NCI-H1048 (cell line): ENCODE measurements around the gene DCHS2.
"Not testable (repeated sequence)": the region's sequence is repeated elsewhere in the genome, so short reads cannot be mapped to it uniquely, and the experiment has no call there.

Experiments used
- DNase-seq: peaks from one replicate; lab custom pipeline; 2025; lab: John Stamatoyannopoulos, UW

Gene DCHS2

GRCh38 chr4:154317201-154317999 lies 174.2 kb downstream of the DCHS2 start:
- DNase-seq, result no peak

- no peak for DNase-seq
These were observed 175.9 kb downstream of the DCHS2 start for GRCh38 chr4:154315741-154316140.

- no peak for DNase-seq
These were observed 177.4 kb downstream of the DCHS2 start for GRCh38 chr4:154314248-154314647.

GRCh38 chr4:154313004-154313585 lies 178.5 kb downstream of the DCHS2 start:
- DNase-seq, result no peak

- no peak for DNase-seq
These were observed 179.4 kb downstream of the DCHS2 start for GRCh38 chr4:154312246-154312645.

DNA sequence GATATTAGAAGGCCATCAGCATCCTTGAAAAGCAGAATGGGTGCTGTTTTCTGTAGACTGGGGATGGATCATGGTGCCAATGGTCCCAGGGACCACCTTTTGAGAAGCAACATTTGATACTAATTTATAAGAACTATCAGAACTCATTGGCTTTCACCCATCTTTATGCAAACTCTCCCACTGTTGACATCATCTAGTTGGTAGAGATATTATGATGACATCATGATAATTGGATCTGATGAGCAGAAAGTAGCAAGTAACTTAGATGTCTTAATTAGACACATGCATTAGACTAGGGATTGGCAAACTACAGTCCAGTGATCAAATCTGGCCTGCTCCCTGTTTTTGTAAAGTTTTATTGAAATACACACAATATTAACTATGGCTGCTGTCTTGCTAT lies 181.0 kb downstream of the DCHS2 start:
- no peak for DNase-seq

GRCh38 chr4:154308207-154308606 lies 183.4 kb downstream of the DCHS2 start:
- no peak for DNase-seq

GRCh38 chr4:154307451-154307850 lies 184.1 kb downstream of the DCHS2 start:
- DNase-seq, result no peak

DNA sequence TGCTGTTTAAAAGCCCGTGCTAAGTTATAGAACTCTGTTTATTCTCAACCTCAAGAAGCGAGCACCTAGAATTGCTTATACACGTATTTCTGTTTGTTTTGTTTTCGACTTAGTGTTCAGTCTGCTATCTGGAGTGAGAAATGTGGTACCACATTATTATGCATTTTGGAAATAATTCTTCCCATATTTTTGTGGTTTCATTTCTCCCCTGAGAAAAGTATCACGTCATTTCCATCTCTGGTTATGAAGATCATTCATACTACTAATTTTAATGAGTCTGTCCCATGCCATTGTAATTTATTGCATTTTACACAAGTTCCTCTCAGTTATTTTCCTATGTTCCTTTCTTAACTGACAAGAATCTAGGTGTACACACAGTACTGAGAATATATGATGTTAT lies 186.0 kb downstream of the DCHS2 start:
- no peak for DNase-seq

- DNase-seq, result no peak
These were observed 186.9 kb downstream of the DCHS2 start for GRCh38 chr4:154304679-154305078.

DNA sequence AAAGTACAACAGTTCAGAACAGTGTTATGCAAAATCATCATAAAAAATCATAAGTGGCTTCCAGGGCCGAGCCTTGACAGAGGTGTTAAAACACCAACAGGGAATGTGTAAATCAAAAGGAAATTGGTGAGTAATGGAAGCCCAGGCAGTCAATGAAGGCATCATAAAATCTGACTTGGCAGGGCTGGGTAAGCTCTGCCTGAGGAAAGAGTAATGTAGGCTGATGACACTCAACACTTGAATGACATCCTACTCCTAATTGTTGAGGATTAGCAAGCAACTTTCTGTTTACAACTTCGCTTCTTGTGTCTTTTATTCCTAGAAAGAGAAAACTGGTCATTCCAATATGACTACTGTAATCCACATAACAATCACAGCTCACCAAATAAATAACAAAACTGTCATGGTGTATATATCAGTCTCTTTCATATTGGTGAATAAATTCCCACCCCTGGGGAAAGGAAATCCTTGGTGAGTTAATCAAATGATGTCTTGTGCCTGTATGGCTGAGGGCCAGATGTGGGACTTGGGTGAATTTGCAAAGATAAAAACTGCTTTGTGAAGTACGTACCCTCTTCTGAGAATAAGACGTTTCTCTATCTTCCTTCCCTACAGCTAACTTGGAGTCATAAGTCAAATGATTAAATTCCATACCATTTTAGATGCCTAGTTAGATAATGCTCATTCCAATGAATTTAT lies 196.8 kb downstream of the DCHS2 start:
- DNase-seq, result no peak

GRCh38 chr4:154293427-154293826 lies 198.2 kb downstream of the DCHS2 start:
- no peak for DNase-seq

DNA sequence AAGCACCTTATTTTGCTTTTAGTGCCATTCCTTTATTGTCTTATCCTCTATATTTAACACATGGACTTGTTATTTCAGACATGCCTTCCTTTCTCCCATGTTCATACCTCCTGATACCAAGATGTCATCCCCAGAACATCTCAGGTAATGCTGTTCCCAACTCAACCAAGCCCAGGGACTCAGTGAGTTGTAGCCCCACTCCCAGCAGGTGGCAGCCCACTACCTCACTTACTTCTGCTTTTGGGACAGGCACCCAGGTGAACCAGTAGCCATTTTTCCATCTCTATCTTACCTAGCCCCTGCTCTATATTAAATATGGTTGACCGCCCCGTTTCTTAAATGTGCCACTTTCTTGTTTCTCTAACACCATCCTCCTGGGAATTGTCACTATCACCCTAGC lies 199.0 kb downstream of the DCHS2 start:
- no peak for DNase-seq

DNA sequence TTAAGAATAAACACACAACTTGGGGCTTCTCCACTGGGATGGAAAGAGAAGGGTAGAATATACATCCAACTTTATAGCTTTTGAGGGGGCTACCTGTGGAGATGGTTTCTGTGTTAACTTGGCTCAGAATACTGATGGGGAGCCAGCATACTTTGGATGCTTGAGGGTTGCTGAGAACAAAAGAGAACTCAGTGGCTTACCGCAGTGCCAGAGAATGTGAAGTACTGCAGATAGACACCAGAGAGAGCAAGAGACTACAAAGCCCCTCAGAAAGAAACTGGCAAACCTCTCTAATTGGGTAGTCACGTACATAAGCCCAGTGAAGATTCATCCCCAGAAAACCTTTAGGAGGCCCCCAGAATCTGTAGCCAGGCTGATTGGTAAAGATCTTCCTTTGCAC lies 214.4 kb downstream of the DCHS2 start:
- DNase-seq, result no peak

- DNase-seq, result no peak
These were observed 215.1 kb downstream of the DCHS2 start for GRCh38 chr4:154276496-154276895.

DNA sequence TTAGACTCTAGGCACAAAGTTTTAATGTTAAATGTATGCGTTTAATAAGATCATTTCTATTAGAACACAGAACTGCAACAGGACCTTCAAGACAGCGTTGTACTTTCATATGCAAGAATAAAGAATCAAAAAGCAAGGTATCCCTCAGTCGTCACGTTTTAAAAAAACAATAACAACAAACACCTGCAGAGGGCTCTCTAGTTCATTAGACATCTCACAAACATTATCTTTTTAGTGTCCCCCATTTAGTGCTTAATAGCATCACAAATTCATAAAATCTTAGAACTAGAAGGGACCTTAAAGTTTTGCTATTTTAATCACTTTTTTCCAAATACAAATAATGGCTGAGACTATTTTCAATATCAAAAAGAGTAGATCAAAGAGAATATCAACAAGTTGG lies 236.6 kb downstream of the DCHS2 start:
- DNase-seq, result no peak

DNA sequence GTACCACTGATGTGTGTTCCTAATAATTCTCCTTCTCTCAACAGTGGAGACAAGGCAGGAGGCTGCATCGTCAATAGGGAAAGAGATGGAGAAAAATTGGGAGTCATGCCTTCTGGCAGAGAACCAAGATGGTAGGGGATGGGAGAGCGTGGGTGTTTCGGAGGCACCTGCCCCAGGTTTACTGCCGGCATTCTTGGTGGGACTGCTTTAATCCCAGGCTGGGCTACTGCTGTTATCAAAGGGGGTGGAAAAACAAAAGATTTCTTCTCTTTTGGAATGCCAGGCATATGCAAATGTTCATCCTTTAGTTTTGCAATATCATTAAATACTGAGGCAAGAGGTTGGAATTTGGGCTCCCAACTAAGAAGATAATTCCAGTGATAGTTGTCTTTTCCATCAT lies 257.0 kb downstream of the DCHS2 start:
- DNase-seq, result no peak

DNA sequence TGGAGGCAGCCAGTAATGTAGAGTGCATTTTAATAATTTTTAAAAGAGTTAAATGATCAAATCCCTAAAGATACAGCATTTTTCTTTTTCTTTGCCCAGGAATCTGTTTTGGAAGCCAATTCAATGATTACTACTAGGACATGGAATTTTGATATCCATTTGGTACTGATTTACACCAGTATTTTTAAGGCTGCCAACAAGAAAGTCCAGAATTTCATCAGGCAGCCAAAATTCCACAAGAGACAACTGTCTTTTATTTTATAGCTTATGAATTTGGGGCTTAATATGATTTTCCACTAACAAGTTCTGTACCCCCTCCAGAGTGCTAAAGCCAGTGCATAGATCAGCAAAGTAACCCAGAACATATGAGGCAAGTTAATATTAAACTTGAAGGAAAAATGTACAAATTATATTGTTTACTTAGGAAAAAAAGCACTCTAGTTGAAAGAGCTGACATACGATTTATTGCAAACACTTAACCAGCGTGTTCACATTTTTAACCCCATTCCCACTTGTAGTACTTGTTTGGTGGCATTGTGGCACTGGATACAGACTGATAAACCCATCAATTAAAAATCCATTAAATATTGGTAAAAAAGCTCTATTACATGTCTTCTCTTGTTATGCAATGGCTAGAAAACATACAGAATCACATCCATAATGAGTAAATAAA lies 259.7 kb downstream of the DCHS2 start:
- DNase-seq, result no peak

GRCh38 chr4:154230723-154231122 lies 260.9 kb downstream of the DCHS2 start:
- no peak for DNase-seq

DNA sequence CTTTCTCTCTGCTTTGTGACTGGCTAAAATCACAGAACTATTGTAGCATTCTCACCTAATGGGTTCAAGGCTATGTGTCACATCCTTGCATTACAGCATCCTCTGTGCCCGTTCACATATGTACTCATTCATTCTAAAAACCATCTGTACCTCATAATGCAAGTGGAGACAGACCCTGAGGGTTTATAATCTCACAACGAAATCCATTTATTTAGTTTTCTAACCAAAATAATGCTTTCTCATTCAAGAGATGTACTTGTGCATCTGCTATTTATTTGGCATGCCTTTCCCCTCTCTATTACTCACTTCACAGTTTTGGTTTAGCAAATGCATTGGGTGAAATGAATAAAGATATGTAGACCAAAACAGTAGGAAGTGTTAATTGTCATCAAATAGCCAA lies 261.5 kb downstream of the DCHS2 start:
- no peak for DNase-seq

DNA sequence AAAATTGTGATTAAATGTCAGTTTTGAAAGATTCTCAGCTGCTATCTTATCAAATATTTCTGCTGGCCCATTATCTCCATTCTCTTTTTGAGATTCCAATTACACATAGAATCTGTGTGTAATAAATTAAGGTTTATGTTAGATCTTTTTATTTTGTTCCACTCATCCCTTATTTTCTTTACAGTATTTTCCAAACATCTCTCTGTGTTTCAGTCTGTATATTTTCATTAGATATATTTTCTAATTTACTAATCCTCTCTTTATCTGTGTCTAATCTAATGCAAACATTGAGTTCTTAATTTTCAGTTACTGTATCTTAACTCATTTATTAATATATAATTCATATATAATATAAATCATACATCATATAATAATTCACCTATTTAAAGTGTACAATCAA lies 268.7 kb downstream of the DCHS2 start:
- no peak for DNase-seq

- no peak for DNase-seq
These were observed 273.5 kb downstream of the DCHS2 start for GRCh38 chr4:154218051-154218450.

- DNase-seq, result not testable (repeated sequence)
These were observed 274.2 kb downstream of the DCHS2 start for GRCh38 chr4:154217384-154217783.
